ENCODE results near the gene NEU1. TPM values are rescaled to one million over a fixed set of nuclear protein-coding genes. Genes with fewer than 3 reads are reported as not detected.

The NEU1 gene
- total RNA-seq, 4 donors from 2014 or later: 13.6 to 23.6 (median 17.3) TPM

DNA sequence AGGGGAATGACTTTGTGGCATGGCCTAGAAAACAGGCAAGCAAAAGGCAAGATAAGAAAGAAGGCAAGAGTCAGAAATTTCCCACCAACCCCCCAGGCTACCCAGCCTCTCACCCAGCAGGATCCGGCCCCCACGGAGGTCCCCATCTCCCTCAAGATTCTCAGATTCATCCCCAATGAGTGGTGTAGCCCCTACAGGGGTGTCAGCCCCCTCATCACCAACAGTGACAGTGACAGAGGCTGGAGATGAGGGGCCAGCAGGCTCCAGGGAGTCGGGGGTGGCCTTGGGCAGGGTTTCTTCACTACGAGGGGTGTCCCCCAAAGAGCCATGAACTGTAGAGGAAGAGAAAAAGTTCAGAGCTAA, 33.9 kb upstream of the NEU1 start:
- H3K36me3 ChIP-seq: peaks cover 4 to 50% (median 17%) of the 10 kb centered on the region in 3 donors
- 44 to 67% methylated on average over 2 to 4 of the region's 4 CpGs for WGBS, 2 donors
- TF ChIP-seq, protein P1, sequence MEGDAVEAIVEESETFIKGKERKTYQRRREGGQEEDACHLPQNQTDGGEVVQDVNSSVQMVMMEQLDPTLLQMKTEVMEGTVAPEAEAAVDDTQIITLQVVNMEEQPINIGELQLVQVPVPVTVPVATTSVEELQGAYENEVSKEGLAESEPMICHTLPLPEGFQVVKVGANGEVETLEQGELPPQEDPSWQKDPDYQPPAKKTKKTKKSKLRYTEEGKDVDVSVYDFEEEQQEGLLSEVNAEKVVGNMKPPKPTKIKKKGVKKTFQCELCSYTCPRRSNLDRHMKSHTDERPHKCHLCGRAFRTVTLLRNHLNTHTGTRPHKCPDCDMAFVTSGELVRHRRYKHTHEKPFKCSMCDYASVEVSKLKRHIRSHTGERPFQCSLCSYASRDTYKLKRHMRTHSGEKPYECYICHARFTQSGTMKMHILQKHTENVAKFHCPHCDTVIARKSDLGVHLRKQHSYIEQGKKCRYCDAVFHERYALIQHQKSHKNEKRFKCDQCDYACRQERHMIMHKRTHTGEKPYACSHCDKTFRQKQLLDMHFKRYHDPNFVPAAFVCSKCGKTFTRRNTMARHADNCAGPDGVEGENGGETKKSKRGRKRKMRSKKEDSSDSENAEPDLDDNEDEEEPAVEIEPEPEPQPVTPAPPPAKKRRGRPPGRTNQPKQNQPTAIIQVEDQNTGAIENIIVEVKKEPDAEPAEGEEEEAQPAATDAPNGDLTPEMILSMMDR (IDR thresholded peaks at IDR 0.05): no peak
- TF ChIP-seq POLR2A (IDR thresholded peaks at IDR 0.05): no peak
- intact Hi-C loops (cut with DNase I): no loop called here
- no peaks in the 10 kb centered on the region for H3K27me3 ChIP-seq
- H3K4me1 ChIP-seq: peaks cover 20 to 46% (median 21%) of the 10 kb centered on the region in 3 donors
- H3K4me3 ChIP-seq: peak overlapping the region; percentile 79 to 98 (median 96)
- no peaks in the 10 kb centered on the region for H3K9me3 ChIP-seq
- peak overlapping the region; percentile 81 to 98 (median 86) for H3K27ac ChIP-seq
- DNase-seq: no peak

DNA sequence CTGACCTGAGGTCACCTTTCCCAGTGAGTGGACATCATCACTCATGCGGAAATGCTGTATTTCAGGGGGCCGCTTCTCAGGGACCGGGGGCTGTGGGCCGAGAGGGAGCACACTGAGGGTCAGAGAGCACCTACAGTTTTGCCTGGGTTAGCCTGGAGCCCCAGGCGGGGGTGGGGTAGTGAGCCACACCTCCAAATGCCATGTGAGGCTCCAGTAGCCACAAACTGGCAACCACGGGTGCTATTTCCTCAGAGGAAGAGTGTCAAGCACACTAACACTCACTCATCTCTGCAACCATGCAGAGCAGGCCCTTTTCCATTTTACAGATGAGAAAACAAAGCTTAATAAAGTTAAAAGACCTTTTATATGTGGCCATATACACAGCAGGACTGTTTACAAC, 30.2 kb upstream of the NEU1 start:
- Histone ChIP-seq H3K27ac (no peak overlapping the region), H3K4me3 (no peak overlapping the region), H3K9me3 (no peaks in the 10 kb centered on the region), H3K27me3 (no peaks in the 10 kb centered on the region), H3K4me1 (peaks cover 6 to 19% (median 7%) of the 10 kb centered on the region in 3 donors), H3K36me3 (peaks cover 19 to 87% (median 34%) of the 10 kb centered on the region in 3 donors)
- DNase-seq: no peak
- TF ChIP-seq, protein P1 (IDR thresholded peaks at IDR 0.05): no peak
- no peak for TF ChIP-seq POLR2A (IDR thresholded peaks at IDR 0.05)
- 44% methylated on average over 2 of the region's 6 CpGs; no CpG with 5 or more reads in 1 of the 2 donors for WGBS, 2 donors
- intact Hi-C loops (cut with DNase I): no loop called here

- no peaks in the 10 kb centered on the region for H3K27me3 ChIP-seq
- 94 to 100% methylated on average over 3 of the region's 3 CpGs for WGBS, 2 donors
- no peak for TF ChIP-seq POLR2A (IDR thresholded peaks at IDR 0.05)
- TF ChIP-seq, protein P1 (IDR thresholded peaks at IDR 0.05): no peak
- H3K4me3 ChIP-seq: no peak overlapping the region
- DNase-seq: no peak
- no peak overlapping the region for H3K27ac ChIP-seq
- intact Hi-C loops (cut with DNase I): no loop called here
- H3K36me3 ChIP-seq: peaks cover 34 to 100% (median 58%) of the 10 kb centered on the region in 3 donors
- no peaks in the 10 kb centered on the region for H3K9me3 ChIP-seq
- peaks cover 0 to 6% (median 0%) of the 10 kb centered on the region in 3 donors for H3K4me1 ChIP-seq
Measured at GRCh38 chr6:31889331-31889972, 26.8 kb upstream of the NEU1 start.

DNA sequence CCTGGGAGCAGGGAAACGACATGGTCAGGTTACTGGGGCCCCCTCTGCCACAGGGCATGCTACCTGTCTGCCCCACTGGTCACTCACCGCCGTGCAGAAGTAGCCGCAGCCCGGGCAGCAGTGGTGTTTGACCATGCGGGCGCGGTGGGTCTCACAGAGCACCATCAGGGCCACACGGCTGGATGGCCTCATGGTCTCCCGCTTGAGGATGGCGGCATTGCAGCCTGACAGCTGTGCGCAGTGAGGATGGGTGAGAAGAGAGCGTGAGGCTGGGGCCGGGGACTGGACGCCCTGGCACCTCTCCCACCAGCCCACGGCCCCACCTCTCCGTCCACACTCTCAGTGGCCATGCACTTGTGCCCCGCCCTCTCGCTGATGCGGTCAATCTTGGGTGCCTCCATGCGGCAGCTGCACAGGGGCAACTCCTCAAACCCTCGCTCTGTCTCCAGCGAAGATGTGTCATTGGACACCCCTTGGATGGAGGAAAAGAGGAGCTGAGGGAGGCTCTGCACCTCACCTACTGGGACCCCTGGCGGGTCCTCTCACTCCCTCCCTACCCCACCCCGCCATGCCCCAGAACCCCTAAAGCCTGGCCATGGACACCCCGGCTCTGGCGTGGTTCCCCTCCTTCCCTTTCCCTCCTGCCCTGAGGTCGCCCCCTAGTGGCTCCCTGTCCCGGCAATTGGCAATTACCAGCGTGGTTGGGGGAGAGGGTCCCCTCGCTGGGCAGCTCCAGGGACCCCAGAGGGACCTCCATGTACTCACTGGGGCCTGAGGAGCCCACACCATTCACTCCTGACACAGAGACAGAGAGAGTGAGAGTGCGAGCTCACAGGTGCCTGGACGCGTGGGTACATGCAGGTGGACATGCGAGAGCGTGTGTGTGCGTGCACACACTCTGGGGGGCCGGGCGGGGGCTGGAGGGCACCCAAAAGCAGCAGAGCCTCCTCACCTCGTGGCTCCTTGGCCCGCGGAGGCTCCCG, 25.9 kb upstream of the NEU1 start:
- intact Hi-C loops (cut with DNase I): no loop called here
- Histone ChIP-seq H3K36me3 (peaks cover 38 to 100% (median 66%) of the 10 kb centered on the region in 3 donors), H3K9me3 (no peaks in the 10 kb centered on the region), H3K27ac (no peak overlapping the region), H3K4me1 (peaks cover 0 to 6% (median 0%) of the 10 kb centered on the region in 3 donors), H3K27me3 (no peaks in the 10 kb centered on the region), H3K4me3 (no peak overlapping the region)
- 59 to 78% methylated on average over 14 to 16 of the region's 43 CpGs for WGBS, 2 donors
- TF ChIP-seq, protein P1 (IDR thresholded peaks at IDR 0.05): peak in 4 of 6 experiments; percentile 45 to 72 (median 58)
- TF ChIP-seq POLR2A (IDR thresholded peaks at IDR 0.05): no peak
- no peak for DNase-seq

All from esophagus squamous epithelium (tissue), 5 donors.